Endodermal cell (in vitro differentiated cells): ENCODE results near the gene PDE3A. TPM values are rescaled to one million over a fixed set of nuclear protein-coding genes. Genes with fewer than 3 reads are reported as not detected.
A peak's percentile ranks its signal among the peaks of the same experiment; 100 is the strongest.

Source experiments
- DNase-seq: peaks from one replicate; pipeline ENCODE4 v3.0.0-alpha.2; 2017
- H3K27ac ChIP-seq: 2 replicates; pipeline ENCODE4 v1.5.1; 2013; ENCODE audit warnings: mild to moderate bottlenecking, low read depth, low read length, moderate library complexity
- H3K27me3 ChIP-seq: 2 replicates; pipeline ENCODE4 v1.6.1; 2013; ENCODE audit warnings: mild to moderate bottlenecking, low read length, moderate library complexity; ENCODE audit not compliant: insufficient read depth, control insufficient read depth, poor library complexity, severe bottlenecking
- H3K36me3 ChIP-seq: 2 replicates; pipeline ENCODE4 v1.7.0; 2013; ENCODE audit warnings: mild to moderate bottlenecking, low read length, moderate library complexity; ENCODE audit not compliant: control insufficient read depth, insufficient read depth
- H3K4me1 ChIP-seq: one replicate; pipeline ENCODE4 v1.7.0; 2013; ENCODE audit warnings: low read length; ENCODE audit not compliant: control insufficient read depth, insufficient read depth
- H3K4me3 ChIP-seq: 2 replicates; pipeline ENCODE4 v1.5.1; 2013; ENCODE audit warnings: mild to moderate bottlenecking, low read length, moderate library complexity
- H3K9ac ChIP-seq: 2 replicates; pipeline ENCODE4 v1.6.1; 2013; ENCODE audit warnings: mild to moderate bottlenecking, low read length, moderate library complexity; ENCODE audit not compliant: poor library complexity, severe bottlenecking; ENCODE audit errors: extremely low read depth
- H3K9me3 ChIP-seq: 2 replicates; pipeline ENCODE4 v1.6.1; 2013; ENCODE audit warnings: mild to moderate bottlenecking, low read length, moderate library complexity; ENCODE audit not compliant: control insufficient read depth
- H3K27ac Mint-ChIP-seq: 2 replicates; pipeline ENCODE4 v1.8.0; 2020; ENCODE audit warnings: mixed read lengths
- H3K27me3 Mint-ChIP-seq: 2 replicates; pipeline ENCODE4 v1.8.0; 2021; ENCODE audit warnings: mild to moderate bottlenecking, mixed read lengths; ENCODE audit not compliant: insufficient read depth
- H3K36me3 Mint-ChIP-seq: 2 replicates; pipeline ENCODE4 v1.8.0; 2020; ENCODE audit warnings: low read depth, mixed read lengths
- H3K4me1 Mint-ChIP-seq: 2 replicates; pipeline ENCODE4 v1.8.0; 2020; ENCODE audit warnings: mixed read lengths
- H3K4me3 Mint-ChIP-seq: 2 replicates; pipeline ENCODE4 v1.8.0; 2020; ENCODE audit warnings: mild to moderate bottlenecking, moderate library complexity, mixed read lengths
- H3K9me3 Mint-ChIP-seq: 2 replicates; pipeline ENCODE4 v1.8.0; 2020; ENCODE audit warnings: mild to moderate bottlenecking, mixed read lengths
- WGBS, 2 experiments: methylation state at CpG; one replicate each; pipeline versions ENCODE4 v1.1.5 to v1.1.7; 2013; ENCODE audit warnings: missing lambda C conversion rate in 2 of 2, mixed read lengths in 1 of 2; ENCODE audit not compliant: insufficient coverage in 1 of 2, insufficient read length in 1 of 2; 5-methylcytosine and 5-hydroxymethylcytosine counted together
- total RNA-seq, 2 donors: library from RNA; stranded (reverse); fragmentation: NEBNext Ultra II Directional in 1 of 2; extraction: Animal tissue kit (Norgen Biotek cat#: 25700) in 1 of 2; gene quantifications; 2 replicates in 1 of 2; 3 replicates in 1 of 2; pipeline ENCODE4 v1.2.1, GENCODE V29; 2021
- TF ChIP-seq, protein P1 (sequence below): fragments of 200-600 bp; sonication (generic); conservative IDR thresholded peaks from 2 replicates; pipeline ENCODE4 v1.5.0; 2021; ENCODE audit warnings: antibody characterized with exemption, mild to moderate bottlenecking

Gene PDE3A
- total RNA-seq, 2 donors from 2014 or later, result 0.62 to 1.8 TPM

DNA sequence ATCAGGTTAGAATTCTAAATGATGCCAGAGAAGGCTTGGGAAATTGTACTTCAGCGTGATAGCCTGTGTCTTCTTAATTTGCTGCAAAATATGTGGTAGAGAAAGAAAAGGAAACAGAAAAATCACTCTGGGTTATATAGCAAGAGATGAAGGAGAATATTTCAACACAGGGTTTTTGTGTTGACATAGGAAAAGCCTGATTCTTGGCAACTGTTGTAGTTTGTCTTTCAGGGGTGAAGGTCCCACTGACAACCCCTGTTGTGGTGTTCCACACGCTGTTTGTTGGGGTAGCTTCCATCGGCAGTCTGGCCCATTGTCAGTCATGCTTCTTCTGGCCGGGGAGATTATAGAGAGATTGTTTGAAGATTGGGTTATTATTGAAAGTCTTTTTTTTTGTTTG, 313.0 kb downstream of the PDE3A start:
- H3K4me3 Mint-ChIP-seq, result no peak overlapping the region
- no peaks in the 10 kb centered on the region for H3K27me3 ChIP-seq
- no peak overlapping the region for H3K4me3 ChIP-seq
- H3K4me1 ChIP-seq, result no peaks in the 10 kb centered on the region
- H3K9me3 Mint-ChIP-seq, result peaks cover 15% of the 10 kb centered on the region
- H3K27ac ChIP-seq, result no peak overlapping the region
- H3K36me3 ChIP-seq, result no peaks in the 10 kb centered on the region
- no peak for DNase-seq
- 95 to 100% methylated on average over 1 to 4 of the region's 4 CpGs for WGBS, 2 experiments
- peaks cover 9% of the 10 kb centered on the region for H3K9me3 ChIP-seq
- TF ChIP-seq, protein P1, sequence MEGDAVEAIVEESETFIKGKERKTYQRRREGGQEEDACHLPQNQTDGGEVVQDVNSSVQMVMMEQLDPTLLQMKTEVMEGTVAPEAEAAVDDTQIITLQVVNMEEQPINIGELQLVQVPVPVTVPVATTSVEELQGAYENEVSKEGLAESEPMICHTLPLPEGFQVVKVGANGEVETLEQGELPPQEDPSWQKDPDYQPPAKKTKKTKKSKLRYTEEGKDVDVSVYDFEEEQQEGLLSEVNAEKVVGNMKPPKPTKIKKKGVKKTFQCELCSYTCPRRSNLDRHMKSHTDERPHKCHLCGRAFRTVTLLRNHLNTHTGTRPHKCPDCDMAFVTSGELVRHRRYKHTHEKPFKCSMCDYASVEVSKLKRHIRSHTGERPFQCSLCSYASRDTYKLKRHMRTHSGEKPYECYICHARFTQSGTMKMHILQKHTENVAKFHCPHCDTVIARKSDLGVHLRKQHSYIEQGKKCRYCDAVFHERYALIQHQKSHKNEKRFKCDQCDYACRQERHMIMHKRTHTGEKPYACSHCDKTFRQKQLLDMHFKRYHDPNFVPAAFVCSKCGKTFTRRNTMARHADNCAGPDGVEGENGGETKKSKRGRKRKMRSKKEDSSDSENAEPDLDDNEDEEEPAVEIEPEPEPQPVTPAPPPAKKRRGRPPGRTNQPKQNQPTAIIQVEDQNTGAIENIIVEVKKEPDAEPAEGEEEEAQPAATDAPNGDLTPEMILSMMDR, result no peak
- no peak overlapping the region for H3K27ac Mint-ChIP-seq
- no peak overlapping the region for H3K9ac ChIP-seq
- peaks cover 6% of the 10 kb centered on the region for H3K36me3 Mint-ChIP-seq
- no peaks in the 10 kb centered on the region for H3K27me3 Mint-ChIP-seq
- H3K4me1 Mint-ChIP-seq, result no peaks in the 10 kb centered on the region

DNA sequence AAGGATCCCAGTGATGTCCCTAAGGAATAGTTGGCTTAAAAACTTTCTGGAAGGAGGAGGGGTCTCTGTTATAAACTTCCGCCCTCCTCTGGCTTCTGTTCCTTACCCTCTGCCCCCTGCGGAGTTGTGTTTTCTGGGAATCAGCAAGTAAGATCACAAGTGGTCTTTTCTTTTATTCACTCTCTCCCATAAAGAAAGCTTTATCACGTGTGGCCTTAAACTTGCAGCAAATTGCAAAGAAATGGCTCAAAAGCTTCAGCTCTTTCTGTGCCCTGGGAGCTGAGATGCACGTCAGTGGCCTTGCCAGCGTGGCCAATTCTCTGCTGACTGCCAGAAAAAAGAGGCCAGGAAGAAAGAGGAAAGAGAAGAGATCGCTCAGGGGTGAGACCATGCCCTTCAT, 326.9 kb downstream of the PDE3A start, which contains the start of gene SLCO1C1:
Gene SLCO1C1 (plus strand): TSS at position 101 of the 400 bp plus-strand sequence. CDS start 4,245 bp downstream, outside the sequence.
- H3K4me1 Mint-ChIP-seq, result peaks cover 48% of the 10 kb centered on the region
- H3K27me3 Mint-ChIP-seq, result no peaks in the 10 kb centered on the region
- peaks cover 16% of the 10 kb centered on the region for H3K27me3 ChIP-seq
- H3K27ac ChIP-seq, result no peak within 1 kb of the TSS
- no peaks in the 10 kb centered on the region for H3K9me3 ChIP-seq
- TF ChIP-seq, protein P1, result no peak
- whole genome bisulfite sequencing, 2 experiments, result 65 to 78% methylated on average over 3 to 5 of the region's 6 CpGs
- H3K4me3 ChIP-seq, result no peak within 1 kb of the TSS
- H3K9me3 Mint-ChIP-seq, result no peaks in the 10 kb centered on the region
- H3K36me3 ChIP-seq, result no peaks in the 10 kb centered on the region
- H3K4me1 ChIP-seq, result peaks cover 26% of the 10 kb centered on the region
- H3K9ac ChIP-seq, result no peak within 1 kb of the TSS
- no peak within 1 kb of the TSS for H3K4me3 Mint-ChIP-seq
- H3K27ac Mint-ChIP-seq, result no peak within 1 kb of the TSS
- no peaks in the 10 kb centered on the region for H3K36me3 Mint-ChIP-seq
- DNase-seq, result peak; percentile 70

DNA sequence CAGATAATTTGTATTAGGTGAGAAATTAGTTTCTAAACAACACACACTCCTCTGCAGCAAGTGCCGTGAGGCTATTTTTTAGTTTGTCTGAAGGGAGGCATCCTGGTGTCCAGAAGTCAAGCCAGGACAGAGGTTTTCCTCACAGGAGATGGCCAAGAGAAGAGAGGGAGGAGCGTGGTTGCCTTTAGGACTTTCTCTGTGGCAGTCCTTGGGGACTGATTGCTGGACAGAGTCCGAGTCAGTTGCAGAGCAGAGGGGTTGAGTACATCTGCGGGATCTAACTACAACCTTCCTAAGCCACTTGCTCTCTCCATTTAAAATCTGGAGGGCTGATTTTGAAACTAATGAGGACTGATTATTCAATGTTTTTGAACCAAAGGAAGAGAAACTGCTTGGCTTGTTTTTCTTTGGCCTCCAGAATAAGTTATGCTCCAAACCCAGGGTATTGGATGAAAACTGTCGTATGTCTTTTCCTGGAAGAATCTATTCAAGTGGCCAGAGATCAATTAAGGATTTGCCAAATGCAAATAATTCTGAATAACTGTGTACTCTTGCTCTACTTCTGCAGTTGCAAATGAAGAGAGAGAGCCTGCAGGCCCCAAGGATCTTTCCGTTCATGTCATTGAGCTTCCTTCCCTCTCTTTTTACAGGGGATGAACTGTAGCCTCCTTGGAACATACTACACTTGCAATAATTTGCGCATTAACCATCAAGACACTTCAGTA, 328.0 kb downstream of the PDE3A start:
- H3K27ac Mint-ChIP-seq, result no peak overlapping the region
- H3K36me3 Mint-ChIP-seq, result no peaks in the 10 kb centered on the region

More for the DNA sequence above, 328.0 kb downstream of the PDE3A start:
- peak; percentile 53 for DNase-seq
- WGBS, 2 experiments, result 86 to 89% methylated on average over 4 to 6 of the region's 7 CpGs
- no peaks in the 10 kb centered on the region for H3K36me3 ChIP-seq
- H3K9me3 Mint-ChIP-seq, result no peaks in the 10 kb centered on the region
- no peak overlapping the region for H3K4me3 ChIP-seq
- H3K27me3 Mint-ChIP-seq, result no peaks in the 10 kb centered on the region
- no peaks in the 10 kb centered on the region for H3K9me3 ChIP-seq
- H3K4me1 Mint-ChIP-seq, result peaks cover 51% of the 10 kb centered on the region
- peaks cover 32% of the 10 kb centered on the region for H3K4me1 ChIP-seq
- peaks cover 16% of the 10 kb centered on the region for H3K27me3 ChIP-seq
- TF ChIP-seq, protein P1, result no peak
- H3K4me3 Mint-ChIP-seq, result no peak overlapping the region
- no peak overlapping the region for H3K27ac ChIP-seq
- H3K9ac ChIP-seq, result no peak overlapping the region
